8988T (cell line): ENCODE results near the gene OR2G3.

Experiments used
- DNase-seq: peaks from one replicate; pipeline ENCODE4 v3.0.0; 2011

Gene OR2G3

DNA sequence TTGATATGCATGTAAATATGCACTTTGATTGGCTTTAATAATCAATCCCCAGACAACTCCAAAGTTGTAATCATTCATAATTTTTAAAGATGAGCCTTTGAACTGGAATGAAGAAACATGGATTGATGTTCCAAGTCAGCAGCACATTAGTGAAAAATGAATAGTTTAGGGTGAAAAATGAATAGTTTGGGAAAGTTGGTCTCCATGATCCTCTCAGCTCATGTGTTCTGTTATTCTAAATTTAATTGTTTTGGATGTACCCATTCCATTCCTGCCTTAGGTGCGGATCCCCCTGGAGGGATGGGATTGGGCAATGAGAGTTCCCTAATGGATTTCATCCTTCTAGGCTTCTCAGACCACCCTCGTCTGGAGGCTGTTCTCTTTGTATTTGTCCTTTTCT is at the start of gene OR2G3:
Gene OR2G3, plus strand, starts transcription at position 301 of the 400 bp plus-strand sequence. Its CDS starts 0 bp downstream, at position 301.
- DNase-seq: no peak

GRCh38 chr1:247557926-247558674 is 47.3 kb upstream of the OR2G3 start:
- no peak for DNase-seq

DNA sequence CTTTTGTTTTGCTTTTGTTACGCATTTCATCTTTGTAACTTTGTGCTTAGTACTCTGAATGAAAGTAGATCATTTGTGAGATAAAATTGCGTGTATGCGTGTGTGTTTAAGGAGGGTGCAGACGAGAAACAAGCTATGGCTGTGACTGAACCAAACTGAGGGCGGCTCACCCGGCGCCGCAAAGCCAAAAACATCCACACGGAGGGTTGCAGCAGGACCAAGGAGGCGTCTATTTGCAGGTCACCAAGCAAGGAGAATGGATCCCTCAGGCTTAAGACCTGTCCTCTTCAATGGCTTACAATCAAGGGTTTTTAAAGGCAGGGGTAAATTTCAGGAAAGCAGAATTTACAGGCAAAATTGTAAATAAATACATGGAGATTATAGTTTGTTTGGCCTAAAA is 43.7 kb upstream of the OR2G3 start:
- DNase-seq: no peak

DNA sequence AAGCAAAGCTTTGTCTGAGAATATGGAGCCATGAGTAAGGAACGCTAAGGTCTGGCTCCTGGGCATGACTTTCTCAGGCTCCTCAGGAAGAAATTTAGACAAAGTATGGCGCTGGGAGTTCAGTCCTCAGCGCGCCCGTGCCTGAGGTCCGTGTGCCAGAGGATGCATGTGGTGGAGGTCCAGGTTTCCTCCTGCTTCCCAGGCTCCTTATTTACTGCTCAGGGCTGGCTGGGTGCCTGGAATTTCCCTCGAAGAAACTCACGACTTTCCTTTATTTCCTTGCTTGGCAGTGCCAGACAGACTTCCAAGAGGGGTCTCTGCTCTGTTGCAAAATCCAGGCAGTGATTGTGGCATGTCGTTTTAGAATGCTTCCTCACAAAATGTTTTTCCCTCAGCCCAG is 43.2 kb upstream of the OR2G3 start:
- no peak for DNase-seq

GRCh38 chr1:247574236-247574635 is 31.1 kb upstream of the OR2G3 start:
- no peak for DNase-seq

GRCh38 chr1:247574664-247575063 is 30.7 kb upstream of the OR2G3 start:
- DNase-seq: no peak

DNA sequence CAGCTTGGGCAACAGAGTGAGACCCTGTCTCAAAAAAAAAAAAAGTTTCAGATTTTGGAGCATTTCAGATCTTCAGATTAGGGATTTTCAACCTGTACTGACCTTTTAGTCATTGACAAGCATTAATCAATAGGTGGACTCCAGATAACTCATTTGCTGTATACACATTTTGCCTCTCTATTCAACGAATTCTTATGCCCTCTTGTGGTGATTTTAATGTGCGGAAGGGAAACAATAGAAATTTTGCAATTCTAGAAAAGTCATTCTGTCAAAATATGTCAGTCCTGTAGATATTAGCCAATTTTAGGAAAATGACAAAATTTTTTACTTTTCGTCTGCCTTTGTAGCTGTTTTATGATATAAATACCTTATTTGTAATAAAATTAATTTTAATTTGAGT is 28.9 kb upstream of the OR2G3 start:
- no peak for DNase-seq

GRCh38 chr1:247578946-247579460 is 26.4 kb upstream of the OR2G3 start:
- DNase-seq: no peak

- DNase-seq: no peak
These were observed 17.3 kb upstream of the OR2G3 start, which contains the start of gene OR2G2 for GRCh38 chr1:247588060-247588459. Gene OR2G2 (plus strand): TSS chr1:247588360. CDS start chr1:247588360, 0 bp downstream.

DNA sequence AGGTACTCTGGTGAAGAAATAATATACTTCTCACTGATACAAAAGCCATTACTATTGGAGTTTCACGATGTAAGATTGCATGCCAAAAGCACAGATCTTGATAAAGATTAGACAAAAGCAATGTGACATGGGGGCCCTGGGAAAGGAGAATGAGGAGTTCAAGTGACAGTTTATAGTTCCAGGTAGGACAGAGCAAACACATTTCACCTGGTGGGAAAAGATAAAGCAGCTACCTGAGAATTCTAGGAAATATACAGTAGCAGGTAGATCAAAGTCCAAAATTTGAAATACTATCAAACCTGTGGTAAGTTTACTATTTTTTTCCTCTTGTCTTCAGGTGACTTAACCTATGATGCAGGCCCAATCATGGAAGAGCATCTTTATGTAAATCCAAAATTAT is 8.0 kb downstream of the OR2G3 start:
- DNase-seq: no peak

DNA sequence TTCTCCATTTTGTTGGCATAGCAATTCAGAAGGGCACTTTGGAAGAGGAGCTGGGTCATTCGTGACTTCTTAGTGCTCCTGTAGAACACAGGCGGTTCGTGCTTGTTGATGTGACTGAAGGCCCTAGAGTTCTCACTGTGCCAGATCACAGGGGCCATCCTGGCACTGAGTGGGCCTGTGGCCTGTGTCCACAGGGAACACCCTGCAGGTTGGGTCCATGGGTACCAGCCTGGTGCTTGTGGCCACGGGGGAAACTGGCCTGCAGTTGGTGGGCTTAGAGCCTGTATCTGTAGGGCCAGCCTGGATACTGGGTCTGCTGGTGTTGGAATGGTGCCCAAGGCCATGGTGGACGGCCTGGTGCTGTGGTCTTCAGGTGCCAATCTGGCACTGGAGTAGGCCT is 9.2 kb downstream of the OR2G3 start:
- DNase-seq: no peak

DNA sequence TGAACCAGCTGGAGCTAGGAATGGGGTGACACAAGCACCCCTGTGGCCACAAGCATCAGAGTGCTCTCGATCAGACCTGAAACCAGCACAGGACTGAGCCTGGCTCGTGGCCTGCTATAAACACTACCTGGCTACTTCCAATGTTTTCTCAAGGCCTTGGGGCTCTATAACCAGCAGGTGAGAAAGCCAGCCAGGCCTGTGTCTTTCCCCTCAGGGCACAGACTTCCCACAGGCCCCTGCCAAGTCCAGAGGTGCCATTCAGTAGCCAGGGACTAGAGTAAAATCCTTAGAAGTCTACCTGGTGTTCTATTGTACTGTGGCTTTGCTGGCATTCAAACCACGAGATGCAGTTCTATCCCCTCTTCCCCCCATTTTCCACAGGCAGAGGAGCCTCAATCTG is 22.6 kb downstream of the OR2G3 start:
- no peak for DNase-seq

GRCh38 chr1:247638011-247638410 is 32.6 kb downstream of the OR2G3 start:
- DNase-seq: no peak

- no peak for DNase-seq
These were observed 33.4 kb downstream of the OR2G3 start for GRCh38 chr1:247638781-247639180.

DNA sequence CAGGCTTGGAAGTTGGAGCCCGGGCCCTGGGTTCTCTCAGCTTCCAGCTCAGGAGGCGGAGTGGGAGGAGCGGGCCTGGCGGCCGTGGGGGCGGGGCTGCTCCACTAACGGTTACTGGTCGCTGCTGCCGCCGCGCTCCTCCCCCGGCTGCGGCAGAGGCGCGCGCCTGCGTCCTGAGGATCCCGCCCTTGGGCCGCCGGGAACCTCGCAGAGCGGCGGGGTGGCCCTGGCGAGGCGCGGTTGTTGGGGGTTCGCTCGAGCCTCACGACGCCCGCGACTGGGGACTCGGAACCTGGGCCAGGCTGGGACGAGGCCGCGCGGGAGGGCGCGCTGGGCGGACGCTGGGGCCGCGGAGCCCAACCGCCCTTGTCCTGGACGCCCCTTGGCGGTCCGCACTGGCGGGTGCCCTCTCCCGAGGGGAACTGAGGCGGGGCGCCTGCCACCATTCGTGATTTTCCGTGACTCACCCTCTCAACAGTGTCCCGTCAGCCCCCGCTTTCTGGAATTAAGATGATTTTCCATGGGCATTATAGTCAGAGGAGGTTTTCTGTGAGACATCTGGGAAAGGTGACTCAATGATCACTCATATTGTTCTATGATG is 34.1 kb downstream of the OR2G3 start:
- DNase-seq: no peak

- DNase-seq: no peak
These were observed 37.4 kb downstream of the OR2G3 start for GRCh38 chr1:247642742-247643141.

DNA sequence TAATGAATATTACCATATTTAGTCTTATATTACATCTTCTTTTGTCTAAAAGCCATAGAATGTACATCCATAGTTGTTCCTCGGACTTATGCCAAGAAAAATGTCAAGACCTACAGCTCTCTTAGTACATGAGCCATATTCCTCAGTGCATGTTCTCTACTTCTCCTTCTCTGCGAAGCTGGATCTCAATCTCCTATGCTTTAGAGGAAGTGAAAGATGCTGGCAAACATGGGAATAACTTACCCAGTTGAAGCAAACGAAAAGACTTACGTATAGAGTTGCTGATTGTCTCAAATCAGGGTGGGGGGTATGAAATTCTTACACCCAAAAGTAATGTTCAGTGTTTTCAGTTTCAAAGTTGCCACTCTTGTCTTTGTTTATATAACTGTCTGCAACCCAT is 41.5 kb downstream of the OR2G3 start:
- DNase-seq: no peak

GRCh38 chr1:247647864-247648263 is 42.5 kb downstream of the OR2G3 start:
- DNase-seq: no peak

DNA sequence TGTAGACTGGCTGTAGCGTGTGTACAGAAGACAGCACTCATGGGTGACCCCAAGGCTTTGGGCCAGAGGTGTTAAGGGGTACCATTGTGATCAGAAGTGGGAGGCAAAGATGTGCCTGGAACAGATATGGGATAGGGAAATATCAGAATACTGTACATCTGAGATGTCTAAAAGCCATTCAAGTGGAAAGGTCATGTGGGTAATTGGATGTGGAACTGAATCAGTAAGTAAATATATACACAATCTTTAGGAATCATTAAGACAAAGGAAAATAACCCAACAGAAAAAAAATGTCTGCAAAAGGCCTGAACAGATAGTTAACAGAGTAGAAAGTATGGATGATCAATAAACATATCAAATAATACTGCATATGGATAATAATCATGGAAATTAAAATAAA is 47.7 kb downstream of the OR2G3 start:
- no peak for DNase-seq
